Mammary epithelial cell (primary cell): ENCODE data around the gene SDHA.

Experiments
- CTCF ChIP-seq, 2 donors: IDR thresholded peaks in 1 of 2; conservative IDR thresholded peaks in 1 of 2; 2 replicates each; pipeline ENCODE4 v1.5.1; 2011 to 2012; ENCODE audit warnings: inconsistent platforms in 2 of 2, low read length in 2 of 2, mild to moderate bottlenecking in 2 of 2, control low read depth in 1 of 2, low read depth in 1 of 2; ENCODE audit not compliant: insufficient read depth in 1 of 2; ENCODE audit errors: extremely low read depth in 1 of 2
- EZH2 ChIP-seq: IDR thresholded peaks from 2 replicates; pipeline ENCODE4 v1.6.1; 2012; ENCODE audit warnings: low read length, inconsistent platforms, borderline replicate concordance

GRCh38 chr5:187042-187431, 31.1 kb upstream of the SDHA start:
- TF ChIP-seq CTCF (conservative IDR thresholded peaks at IDR 0.05 in 1 of 2, IDR thresholded peaks at IDR 0.05 in 1 of 2; ENCODE audit: extremely low read depth in 1 of 2, insufficient read depth in 1 of 2, low read depth in 1 of 2, low read length in 2 of 2), result no peak
- TF ChIP-seq EZH2, result no peak
